Ovary (tissue), 9 donors: Measurements from ENCODE around the gene EDIL3. TPM values are rescaled to one million over a fixed set of nuclear protein-coding genes. Genes with fewer than 3 reads are reported as not detected.

Experiments
- DNase-seq, 5 donors: peaks; one replicate each; pipeline ENCODE4 v3.0.0-alpha.2; 2019 to 2020
- H3K27ac ChIP-seq, 2 donors: fragments of 200-600 bp; one replicate each; pipeline versions ENCODE4 v1.5.1 to v1.8.0; 2019 to 2022
- H3K27me3 ChIP-seq: fragments of 200-600 bp; one replicate; pipeline ENCODE4 v1.8.0; 2022
- H3K36me3 ChIP-seq: fragments of 200-600 bp; sonication (generic); one replicate; pipeline ENCODE4 v1.5.1; 2019
- H3K4me1 ChIP-seq: one replicate; pipeline ENCODE4 v1.8.1; 2013; ENCODE audit warnings: mild to moderate bottlenecking, moderate library complexity; ENCODE audit not compliant: insufficient read depth
- H3K4me3 ChIP-seq: fragments of 200-600 bp; sonication (generic); one replicate; pipeline ENCODE4 v1.5.1; 2017
- H3K9me3 ChIP-seq, 2 donors: fragments of 200-600 bp in 1 of 2; sonication (generic) in 1 of 2; one replicate each; pipeline versions ENCODE4 v1.5.1 to v1.8.1; 2013 to 2019; ENCODE audit warnings: mild to moderate bottlenecking in 1 of 2, moderate library complexity in 1 of 2
- CTCF ChIP-seq, 3 donors: fragments of 450-650 bp in 2 of 3; fragments of 200-600 bp in 1 of 3; IDR thresholded peaks; one replicate each; pipeline versions ENCODE4 v1.5.1 to v1.8.0; 2016 to 2022; ENCODE audit warnings: antibody characterized with exemption in 3 of 3, mild to moderate bottlenecking in 1 of 3
- EP300 ChIP-seq: sonication (generic); formaldehyde crosslinking; IDR thresholded peaks from one replicate; pipeline ENCODE4 v1.6.1; 2017; ENCODE audit warnings: antibody characterized with exemption
- POLR2A ChIP-seq: fragments of 450-650 bp; IDR thresholded peaks from one replicate; pipeline ENCODE4 v1.6.1; 2017; ENCODE audit warnings: antibody characterized with exemption, mild to moderate bottlenecking, moderate library complexity
- WGBS, 3 donors: extraction: QIAGEN DNeasy Blood & Tissue Kit in 1 of 3; methylation state at CpG; one replicate each; pipeline versions ENCODE4 v1.1.5 to v1.1.7; 2013 to 2017; 5-methylcytosine and 5-hydroxymethylcytosine counted together
- intact Hi-C, 4 donors: fragments of 100-400 bp; cut with DNase I; formaldehyde crosslinking; loops; one replicate each; pipeline versions ENCODE4 v1.11.0 to v1.15.1; 2022 to 2023
- polyA plus RNA-seq, 2 donors: library from polyadenylated mRNA; stranded (reverse); fragments of 200-250 nt in 1 of 2; fragments of 350-450 nt in 1 of 2; fragmentation: Illumina TruSeq in 1 of 2; extraction: RNeasy Lipid Tissue Mini Kit (QIAGEN cat#74804) in 1 of 2; gene quantifications; one replicate each; pipeline ENCODE4 v1.2.3, GENCODE V29; 2013 to 2014
- total RNA-seq, 7 donors: library from RNA; depleted of rRNA in 2 of 7; stranded (reverse); fragments of >200 nt in 2 of 7; fragmentation: NEBNext Ultra II Directional in 3 of 7; extraction: Animal tissue kit (Norgen Biotek cat#: 25700) in 3 of 7; gene quantifications; one replicate each; pipeline versions ENCODE4 v1.1.0 to v1.2.4, GENCODE V29; 2016 to 2023
- donor health status: DM: no; HTN: no; CAD: no; lungs with moderate emphysema.
- donor health status: DM: no; HTN: no; CAD: no.
- donor health status: Bipolar disorder and iron deficiency.
- donor health status: DM: yes; HTN: yes; CAD: no.
- donor health status: DM: no; HTN: no; CAD: no.
- donor health status: DM: yes; HTN: yes; CAD: no.

Gene EDIL3
- total and polyA plus RNA-seq, 9 donors, result 5.9 to 41.5 (median 9.7) TPM

GRCh38 chr5:84265739-84266550, 118.7 kb downstream of the EDIL3 start:
- TF ChIP-seq EP300, result no peak
- no peak for TF ChIP-seq CTCF (IDR thresholded peaks at IDR 0.05)
- TF ChIP-seq POLR2A, result no peak
- Histone ChIP-seq H3K4me3 (no peak overlapping the region), H3K4me1 (no peaks in the 10 kb centered on the region), H3K27me3 (no peaks in the 10 kb centered on the region), H3K36me3 (no peaks in the 10 kb centered on the region), H3K9me3 (no peaks in the 10 kb centered on the region), H3K27ac (no peak overlapping the region)
- DNase-seq, result no peak
- 88 to 89% (median 88%) methylated on average over 3 of the region's 3 CpGs for WGBS, 3 donors
- intact Hi-C loops, result no loop called here

- Histone ChIP-seq H3K4me1 (no peaks in the 10 kb centered on the region), H3K27me3 (no peaks in the 10 kb centered on the region), H3K27ac (no peak overlapping the region), H3K4me3 (no peak overlapping the region), H3K36me3 (no peaks in the 10 kb centered on the region), H3K9me3 (no peaks in the 10 kb centered on the region)
- no peak for DNase-seq
- WGBS, 3 donors, result 51 to 77% (median 68%) methylated on average over 2 of the region's 2 CpGs
- intact Hi-C loops, result no loop called here
- TF ChIP-seq EP300, result no peak
- TF ChIP-seq CTCF (IDR thresholded peaks at IDR 0.05), result no peak
- TF ChIP-seq POLR2A, result no peak
These were observed 119.5 kb downstream of the EDIL3 start for GRCh38 chr5:84265130-84265529.

- Histone ChIP-seq H3K27ac (no peak overlapping the region), H3K36me3 (no peaks in the 10 kb centered on the region), H3K9me3 (no peaks in the 10 kb centered on the region), H3K4me1 (no peaks in the 10 kb centered on the region), H3K27me3 (no peaks in the 10 kb centered on the region), H3K4me3 (no peak overlapping the region)
- TF ChIP-seq CTCF (IDR thresholded peaks at IDR 0.05), result no peak
- no peak for TF ChIP-seq POLR2A
- no peak for TF ChIP-seq EP300
- DNase-seq, result no peak
- WGBS, 3 donors, result 97 to 100% (median 98%) methylated on average over 1 of the region's 1 CpG
- intact Hi-C loops, result no loop called here
These were observed 123.7 kb downstream of the EDIL3 start for GRCh38 chr5:84260939-84261338.

- no peak for TF ChIP-seq EP300
- no peak for TF ChIP-seq CTCF (IDR thresholded peaks at IDR 0.05)
- TF ChIP-seq POLR2A, result no peak
- no peaks in the 10 kb centered on the region for H3K36me3 ChIP-seq
- no peaks in the 10 kb centered on the region for H3K4me1 ChIP-seq
- no peaks in the 10 kb centered on the region for H3K9me3 ChIP-seq
- no peaks in the 10 kb centered on the region for H3K27me3 ChIP-seq
- intact Hi-C loops, result no loop called here
- H3K27ac ChIP-seq, result no peak overlapping the region
- DNase-seq, result no peak
- WGBS, 3 donors, result 61 to 83% (median 79%) methylated on average over 1 of the region's 1 CpG
- no peak overlapping the region for H3K4me3 ChIP-seq
These were observed 124.5 kb downstream of the EDIL3 start for GRCh38 chr5:84260140-84260539.
